HG03520 (cell line): ENCODE data around the gene CWC15.
A peak's percentile ranks its signal among the peaks of the same experiment; 100 is the strongest.
"Not testable (repeated sequence)": the region's sequence is repeated elsewhere in the genome, so short reads cannot be mapped to it uniquely, and the experiment has no call there.

Source experiments
- ATAC-seq: cut with Tn5 transposase; IDR thresholded peaks from one replicate; pipeline ENCODE4 v1.9.1; 2021; ENCODE audit warnings: mild to moderate bottlenecking, moderate library complexity; ENCODE audit not compliant: unreplicated experiment

Gene CWC15

DNA sequence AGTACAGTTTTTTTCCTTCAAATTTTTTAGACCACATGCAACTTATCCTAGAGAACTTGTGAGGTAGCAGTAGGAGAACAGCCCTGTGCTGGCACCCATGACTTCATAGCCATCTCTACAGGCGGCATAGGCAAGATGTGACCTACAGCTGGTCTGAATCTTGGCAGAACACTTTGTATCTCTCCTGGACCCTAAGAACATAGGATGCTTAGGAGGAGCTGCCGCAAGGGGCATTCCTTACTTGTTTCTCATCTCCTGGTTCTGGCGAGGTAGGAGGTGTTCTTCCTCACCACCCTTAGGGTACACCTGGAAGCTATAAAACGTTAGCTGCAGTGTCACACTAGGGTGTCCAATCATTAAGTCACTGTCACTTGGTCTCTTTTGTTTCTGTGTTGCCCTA is 16.4 kb downstream of the CWC15 start:
- no peak for ATAC-seq

DNA sequence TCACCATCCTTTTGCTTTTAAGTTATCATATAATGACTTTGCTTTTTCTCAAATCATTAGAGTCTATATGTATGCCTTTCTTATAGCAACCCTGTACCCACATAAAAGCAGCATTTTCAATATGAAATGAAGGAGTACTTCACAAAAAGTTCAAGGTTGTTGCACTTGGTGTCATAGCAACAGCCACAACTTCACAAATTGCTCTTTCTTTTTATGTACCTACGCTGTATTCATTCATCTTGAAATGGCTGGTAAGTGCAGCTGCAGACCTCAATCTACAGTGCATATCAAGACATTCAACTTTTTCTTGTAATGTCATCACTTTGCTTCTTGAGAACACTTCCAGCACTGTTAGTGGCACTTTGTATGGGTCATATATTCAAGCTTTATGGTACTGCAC is 18.6 kb downstream of the CWC15 start:
- ATAC-seq = no peak

DNA sequence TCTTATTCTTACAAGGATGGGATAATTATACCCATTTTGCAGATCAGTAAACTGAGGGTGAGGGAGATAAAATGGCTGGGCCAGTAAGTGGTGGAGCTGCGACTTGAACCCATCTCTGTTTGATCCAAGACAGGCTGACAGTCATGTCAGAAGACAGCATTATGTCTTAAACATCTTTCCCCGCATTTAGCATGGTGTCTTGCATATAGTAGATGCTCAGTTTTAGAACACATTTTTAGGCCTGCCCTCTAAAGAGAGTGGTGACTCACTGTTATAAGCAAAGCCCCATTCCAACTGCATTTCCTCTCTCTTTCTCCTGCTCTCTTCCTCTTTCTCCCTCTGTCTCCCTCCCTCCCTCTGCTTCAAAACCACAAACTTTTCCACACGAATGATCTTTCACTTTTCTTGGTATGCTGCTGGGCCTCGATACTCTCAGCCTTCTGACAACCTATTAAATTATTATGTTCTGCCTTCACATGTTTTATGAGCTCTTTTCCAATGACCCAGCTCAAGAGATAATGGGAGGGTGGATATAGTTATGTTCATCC is 25.2 kb downstream of the CWC15 start:
- ATAC-seq = no peak

DNA sequence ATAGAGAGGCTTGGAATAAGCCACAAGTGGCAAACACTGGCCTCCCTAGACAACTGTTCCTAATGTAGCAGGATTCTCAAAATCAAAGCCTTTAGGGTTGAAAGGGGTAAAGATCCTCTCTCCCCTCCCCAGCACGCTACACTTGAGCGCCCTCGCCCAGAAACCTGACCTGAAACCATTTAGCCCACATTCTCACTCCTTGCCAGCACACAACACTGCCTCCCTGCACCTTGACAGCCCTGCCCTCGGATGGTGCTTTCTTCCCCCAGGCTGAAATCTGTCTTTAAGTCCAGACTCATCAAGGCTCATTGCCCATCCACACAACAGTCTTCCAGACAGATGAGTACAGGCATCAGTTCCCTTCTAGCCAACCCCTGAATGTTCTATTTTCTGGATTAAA is 26.5 kb downstream of the CWC15 start:
- ATAC-seq = no peak

DNA sequence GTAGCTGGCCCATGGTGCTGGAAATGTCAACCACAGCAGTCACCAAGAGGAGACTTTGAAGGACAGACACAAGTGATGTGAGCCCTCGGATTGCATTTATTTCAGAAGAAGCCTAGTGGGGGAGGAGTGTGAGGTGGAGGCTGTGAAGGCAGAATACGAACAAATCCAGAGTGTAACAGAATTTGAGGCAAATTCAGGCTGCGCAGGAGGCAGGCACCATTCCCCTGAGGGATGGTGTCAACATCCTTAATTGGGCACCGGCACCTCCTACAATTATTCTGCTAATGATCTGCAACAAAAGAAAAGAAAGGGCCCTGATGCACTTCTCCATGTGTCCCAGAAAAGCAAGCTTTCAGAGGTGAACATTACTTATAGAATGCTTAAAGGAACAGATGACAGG is 32.2 kb downstream of the CWC15 start:
- no peak for ATAC-seq

DNA sequence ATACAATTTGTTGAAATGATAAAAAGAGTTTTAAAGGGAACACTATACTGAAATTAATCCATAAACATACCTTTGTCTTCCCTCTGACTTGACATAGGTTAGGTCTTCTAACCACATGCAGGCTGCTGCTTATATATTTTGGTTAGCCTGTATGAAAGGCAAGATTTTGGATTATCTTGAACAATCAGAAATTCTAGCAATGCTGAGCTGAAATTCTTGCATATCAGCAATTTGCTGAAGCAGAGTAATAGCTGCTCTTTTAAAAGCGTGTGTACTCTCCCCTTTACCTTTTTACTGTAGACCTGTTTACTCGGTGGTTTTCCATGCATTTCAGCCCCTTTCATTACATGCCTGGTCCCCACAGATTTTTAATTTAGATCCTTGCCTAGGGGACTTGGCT is 34.0 kb downstream of the CWC15 start:
- ATAC-seq = no peak

DNA sequence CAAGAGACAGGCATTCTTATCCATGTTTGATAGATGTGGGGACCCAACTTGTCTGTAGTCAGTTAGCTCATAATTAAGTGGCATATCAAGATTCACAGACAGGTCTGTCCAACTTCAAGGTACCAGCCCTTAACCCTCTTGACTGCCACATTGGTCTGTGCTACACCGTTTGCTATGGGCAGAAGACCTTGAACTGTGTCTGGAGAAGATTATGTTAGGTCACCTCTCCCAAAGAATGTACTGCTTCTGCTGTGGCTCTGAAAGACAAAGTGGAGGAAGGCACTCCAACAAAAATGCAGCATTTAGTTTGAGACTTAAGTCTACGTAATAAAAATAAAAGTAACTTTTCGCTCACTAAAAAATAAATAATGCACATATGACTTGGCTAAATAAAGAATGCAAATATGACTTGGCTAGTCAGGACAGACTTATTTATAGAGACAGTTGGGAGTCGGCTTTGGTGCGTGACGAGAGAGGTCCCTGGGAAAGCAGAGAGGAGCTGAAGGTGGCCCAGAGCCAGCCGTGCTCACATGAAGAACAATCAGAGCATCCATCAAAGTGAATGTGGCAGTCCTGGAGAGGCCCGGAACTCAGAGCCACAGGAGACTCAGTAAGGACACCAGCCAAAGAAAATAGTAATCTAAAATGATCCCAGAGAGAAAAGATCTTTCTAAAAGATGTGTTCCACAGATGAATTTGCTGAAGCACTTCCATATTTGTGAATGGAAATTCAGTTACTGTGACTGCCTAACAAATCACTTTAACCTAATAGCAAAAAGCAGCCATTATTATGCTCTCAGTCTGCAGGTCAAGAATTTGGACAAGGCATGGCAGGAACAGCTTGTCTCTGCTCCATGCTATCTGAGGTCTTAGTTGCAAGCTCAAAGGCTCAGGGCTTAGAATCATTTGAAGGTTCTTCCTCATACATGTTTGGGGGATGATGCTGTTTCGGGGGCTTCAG is 35.0 kb downstream of the CWC15 start:
- ATAC-seq = no peak

DNA sequence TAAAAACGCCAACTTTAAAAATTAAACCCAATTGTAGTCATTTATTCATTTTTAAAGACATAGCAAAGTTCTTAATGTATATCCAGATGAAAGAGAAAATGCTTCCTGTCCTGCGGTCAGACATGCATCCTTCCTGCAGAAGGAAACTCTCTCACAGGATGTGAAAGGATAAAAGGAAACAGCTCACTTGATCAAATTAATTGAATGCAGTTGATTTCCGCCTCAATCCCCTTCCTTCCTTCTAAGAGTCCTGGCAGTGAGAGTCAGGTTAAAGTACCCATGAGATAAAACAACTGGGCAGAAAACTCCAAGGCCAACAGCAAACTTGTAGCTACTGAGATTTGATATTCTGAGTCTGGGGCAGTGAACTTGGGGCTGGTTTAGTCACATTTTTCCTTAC is 38.5 kb downstream of the CWC15 start:
- ATAC-seq = no peak

DNA sequence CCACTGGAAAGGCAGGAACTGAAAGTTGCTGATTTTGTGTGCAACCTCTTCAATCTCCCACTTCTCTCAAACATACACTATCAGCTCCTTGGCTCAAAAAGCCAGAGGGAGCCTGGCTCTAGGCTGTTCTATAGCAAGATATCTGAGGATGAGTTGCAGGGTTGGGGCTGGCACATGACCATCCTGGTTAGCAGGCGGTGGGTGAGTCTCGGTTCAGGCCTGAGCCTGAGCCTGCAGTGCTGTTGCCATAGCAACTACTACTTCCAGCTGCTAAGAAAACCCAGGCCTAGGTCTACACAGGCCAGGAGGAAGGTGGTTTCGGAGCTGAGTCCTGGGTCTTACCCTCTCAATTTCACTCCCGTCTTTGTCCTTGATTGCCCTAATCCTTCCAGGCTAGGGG is 39.0 kb downstream of the CWC15 start:
- no peak for ATAC-seq

DNA sequence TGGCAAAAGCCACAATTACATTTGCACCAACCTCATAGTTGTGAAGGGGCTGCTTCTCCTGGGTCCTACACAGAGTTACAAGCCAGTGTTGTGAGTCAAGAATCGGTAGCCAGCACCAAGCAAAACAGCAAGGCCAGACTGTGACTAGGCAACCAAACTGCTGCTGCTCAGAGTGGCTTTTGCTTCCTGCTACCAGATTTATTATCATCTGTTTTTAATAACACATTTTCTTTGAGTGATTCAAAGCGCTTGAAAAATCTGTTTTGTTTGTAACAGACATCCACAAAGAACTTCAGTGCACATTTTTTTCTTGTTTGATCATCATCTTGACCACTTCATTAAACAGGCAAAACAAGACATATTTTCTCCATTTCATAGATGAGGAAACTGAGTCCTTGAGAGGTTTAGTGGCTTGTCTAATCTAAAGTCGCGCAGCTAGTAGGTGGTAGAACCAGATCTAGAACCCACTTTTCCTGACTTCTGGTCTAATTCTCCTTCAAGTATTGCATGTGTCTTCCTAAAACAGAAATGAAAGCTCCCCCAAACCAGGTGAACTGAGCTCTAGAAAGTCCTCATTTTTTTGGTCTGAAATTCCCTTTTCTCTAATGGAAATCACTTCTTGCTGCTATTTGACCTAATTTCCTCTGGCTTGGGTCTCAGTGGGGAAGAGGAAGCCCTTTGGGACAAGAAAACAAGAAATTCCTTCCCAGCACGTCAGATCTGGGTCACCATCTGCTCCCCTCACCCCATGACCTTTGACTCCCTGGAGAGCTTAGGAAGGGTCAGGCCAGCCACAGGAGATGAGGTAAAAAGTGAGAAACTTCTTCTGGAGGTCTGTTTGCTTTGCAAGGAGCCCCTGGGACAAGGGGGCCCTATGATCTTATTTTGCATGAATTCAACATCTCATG is 39.9 kb downstream of the CWC15 start:
- ATAC-seq = no peak

DNA sequence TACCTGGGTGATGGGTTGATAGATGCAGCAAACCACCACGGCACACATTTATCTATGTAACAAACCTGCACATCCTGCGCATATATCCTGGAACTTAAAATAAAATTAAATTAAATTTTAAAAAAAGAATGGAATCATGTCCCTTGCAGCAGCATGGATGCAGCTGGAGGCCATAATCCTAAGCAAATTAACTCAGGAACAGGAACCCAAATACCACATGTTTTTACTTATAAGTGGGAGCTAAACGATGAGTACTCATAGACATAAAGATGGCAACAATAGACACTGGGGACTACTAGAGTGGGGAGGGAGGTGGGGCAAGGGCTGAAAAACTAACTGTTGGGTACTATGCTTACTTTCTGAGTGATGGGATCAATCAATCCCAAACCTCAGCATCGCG is 40.9 kb downstream of the CWC15 start:
- no peak for ATAC-seq

DNA sequence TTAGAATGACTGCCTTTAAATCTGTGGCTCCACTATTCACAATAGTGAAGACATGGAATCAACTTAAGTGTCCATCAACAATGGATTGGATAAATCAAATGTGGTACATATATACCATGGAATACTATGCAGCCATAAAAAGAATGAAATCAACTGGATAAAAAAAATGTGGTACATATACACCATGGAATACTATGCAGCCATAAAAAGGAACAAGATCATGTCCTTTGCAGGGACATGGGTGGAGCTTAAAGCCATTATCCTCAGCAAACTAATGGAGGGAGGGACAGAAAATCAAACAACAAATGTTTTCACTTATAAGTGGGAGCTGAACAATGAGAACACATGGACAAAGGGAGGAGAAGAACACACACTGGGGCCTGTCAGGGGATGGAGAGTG is 41.3 kb downstream of the CWC15 start:
- ATAC-seq = not testable (repeated sequence)

DNA sequence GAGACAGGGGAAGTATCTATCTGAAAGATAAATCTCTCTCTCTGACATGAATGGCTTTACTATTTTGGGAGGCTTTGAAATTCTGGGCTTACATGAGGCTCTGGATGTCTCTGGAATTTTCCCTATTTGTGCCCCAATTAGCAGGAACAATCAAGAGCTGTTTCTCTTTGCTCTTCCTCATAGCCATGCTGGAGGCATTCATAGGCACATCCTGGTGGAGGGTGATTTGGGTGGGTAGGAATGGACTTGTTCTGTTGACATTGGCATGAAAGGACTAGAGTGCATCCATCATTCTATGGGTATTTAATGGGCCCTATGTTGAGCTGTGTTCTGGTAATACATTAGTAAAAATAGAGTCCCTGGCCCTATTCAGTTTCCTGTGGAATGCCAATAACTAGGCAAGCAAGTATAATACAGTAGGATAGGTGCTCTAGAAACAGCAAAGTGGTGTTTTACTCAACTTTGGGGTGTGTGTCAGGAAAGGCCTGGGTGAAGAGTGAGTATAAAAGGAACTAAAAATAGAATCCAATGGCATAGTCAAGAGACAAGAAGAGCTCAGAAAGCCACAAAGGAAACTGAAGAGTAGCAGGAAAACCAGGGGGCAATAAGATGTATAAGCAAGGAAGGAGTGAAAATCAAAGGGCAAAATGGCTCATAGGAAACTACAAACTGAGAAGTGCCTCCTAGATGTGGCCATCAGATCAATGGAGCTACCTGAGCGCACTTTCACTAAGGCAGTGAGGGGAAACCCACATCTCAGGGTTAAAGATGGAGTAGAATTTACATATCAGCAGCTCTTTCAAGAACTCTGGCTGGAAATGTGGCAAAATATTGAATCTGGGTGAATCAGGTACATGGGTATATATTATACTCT is 45.0 kb downstream of the CWC15 start:
- ATAC-seq = no peak

DNA sequence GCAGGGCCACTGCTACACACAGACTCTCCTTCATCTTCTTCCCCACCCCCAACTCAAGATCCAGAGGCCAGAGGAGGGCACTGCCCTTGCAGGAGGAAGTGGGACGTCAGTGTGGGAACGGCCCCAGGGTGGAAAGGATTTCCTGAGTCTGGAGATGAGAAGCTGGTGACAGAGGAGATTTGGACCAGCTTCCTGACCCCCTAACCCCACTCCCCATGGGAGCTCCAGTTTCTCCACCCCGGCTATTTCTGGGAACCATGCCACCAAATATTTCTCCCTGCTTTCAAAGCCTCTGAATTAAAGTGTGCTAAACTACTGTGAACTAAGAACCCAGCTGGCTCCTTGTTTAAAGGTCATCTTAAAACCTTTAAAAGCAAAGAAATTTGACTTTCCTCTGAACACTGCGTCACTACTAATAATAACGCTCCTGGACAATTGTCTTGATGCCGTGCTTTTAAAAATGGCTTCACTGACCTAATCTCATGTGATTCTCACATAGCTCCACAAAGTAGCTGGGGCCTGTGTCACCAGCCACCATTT is 46.6 kb downstream of the CWC15 start:
- no peak for ATAC-seq

DNA sequence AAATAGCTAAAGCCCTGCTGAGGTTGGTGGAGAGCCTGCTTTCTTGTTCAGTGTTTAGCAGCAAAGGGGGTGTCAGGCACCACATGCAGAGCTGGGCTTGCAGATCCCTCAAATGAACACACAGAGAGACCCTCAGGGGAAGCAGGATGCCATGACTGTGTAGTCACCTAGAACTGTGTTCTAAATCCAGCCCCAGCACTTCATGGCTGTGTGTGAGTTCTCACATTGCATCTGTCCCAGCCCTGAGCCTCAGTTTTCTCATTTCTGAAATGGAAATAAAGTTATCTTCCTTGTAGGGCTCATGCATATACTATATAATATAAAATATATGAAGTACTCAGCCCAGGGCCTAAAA is 47.1 kb downstream of the CWC15 start:
- ATAC-seq = peak; percentile 7

DNA sequence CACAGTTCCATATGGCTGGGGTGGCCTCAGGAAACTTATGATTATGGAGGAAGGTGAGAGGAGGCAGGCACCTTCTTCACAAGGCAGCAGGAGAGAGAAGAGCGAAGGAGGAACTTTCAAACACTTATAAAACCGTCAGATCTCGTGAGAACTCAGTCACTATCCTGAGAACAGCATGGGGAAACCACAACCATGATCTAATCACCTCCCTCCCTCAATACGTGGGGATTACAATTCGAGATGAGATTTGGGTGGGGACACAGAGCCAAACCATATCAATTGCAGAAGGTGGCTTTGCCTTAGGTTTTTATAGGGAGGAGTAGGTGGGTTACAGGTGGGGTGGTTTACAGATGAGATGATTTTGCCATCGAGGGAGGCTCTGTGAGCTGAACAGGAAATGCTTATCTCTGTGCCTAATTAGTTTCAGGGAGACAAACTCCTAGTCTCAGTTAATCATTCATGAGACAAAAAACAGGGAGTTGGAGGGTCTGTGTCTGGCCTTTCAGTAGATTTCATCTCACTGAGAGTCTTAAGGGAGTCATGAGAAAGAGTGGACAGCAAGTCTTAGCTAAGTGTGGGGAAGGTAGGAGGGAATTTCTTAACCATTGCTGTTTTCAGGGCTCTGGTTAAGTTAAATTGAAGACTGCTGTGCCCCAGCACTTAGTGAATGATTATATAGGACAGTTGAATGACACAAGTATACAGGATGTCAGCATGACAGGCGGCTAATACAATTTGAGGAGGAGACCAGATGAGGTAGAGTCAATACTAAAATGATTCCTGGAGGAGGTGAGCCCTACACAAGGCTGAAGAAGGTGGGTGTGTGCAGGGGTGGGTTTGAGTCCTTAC is 47.7 kb downstream of the CWC15 start:
- peak; percentile 48 for ATAC-seq

DNA sequence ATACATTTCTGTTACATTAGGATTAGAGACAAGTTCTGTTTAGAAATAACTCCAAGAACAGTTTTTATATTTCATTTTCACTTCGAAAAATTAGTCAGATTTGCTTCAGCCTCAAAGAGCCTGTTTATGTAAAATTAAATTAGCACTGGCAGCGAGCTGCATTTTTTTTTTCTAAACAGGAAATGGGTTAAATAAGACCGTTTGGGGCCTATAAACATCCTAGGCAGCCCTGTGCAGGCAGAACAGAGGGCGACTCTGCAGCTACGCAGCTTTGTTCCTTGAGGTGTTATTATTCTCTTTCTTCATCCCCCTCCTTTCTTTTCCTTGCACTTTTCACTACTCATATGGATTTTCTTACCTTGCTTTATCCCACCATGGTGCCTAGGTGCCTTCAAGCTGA is 48.7 kb downstream of the CWC15 start:
- ATAC-seq = no peak

DNA sequence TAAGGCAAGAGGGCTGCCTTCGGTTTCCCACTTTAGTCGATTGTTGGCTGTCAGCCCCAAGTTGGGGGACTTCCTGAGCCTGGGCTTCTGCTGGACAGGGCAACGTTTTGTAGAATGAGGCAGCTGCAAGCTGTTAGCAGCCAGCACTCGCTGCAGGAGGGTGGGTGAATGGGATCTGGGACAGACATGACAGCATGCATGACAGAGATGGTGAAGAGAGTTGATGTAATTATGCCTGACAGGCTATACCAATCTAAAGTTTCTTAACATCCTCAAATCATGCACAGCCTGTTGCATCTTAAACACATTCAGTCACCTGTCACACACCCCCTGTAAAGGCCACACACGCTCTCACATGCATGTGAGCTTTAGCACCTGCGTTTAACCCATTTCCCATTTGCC is 49.2 kb downstream of the CWC15 start:
- no peak for ATAC-seq

DNA sequence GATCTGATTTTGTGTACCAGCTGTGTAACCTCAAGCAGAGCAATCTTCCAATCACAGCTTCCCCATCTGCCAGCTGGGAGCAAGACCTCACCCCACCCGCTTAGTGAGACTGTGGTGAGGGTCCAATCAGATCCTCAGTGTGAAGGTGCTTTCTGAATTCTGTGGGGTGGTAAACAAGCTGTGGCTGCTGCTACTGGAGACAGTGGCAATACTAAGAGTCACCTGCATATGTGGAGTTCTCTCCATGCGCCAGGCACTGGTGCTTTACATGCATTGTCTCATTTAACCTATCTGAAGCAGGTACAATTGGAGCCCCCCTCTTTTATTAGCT is 50.4 kb downstream of the CWC15 start:
- ATAC-seq = no peak
